GM21529 (cell line): Measurements from ENCODE around the gene SVEP1.
"Not testable (repeated sequence)": the region's sequence is repeated elsewhere in the genome, so short reads cannot be mapped to it uniquely, and the experiment has no call there.

Experiments used
- ATAC-seq: cut with Tn5 transposase; IDR thresholded peaks from one replicate; pipeline ENCODE4 v1.9.1; 2021; ENCODE audit not compliant: unreplicated experiment

SVEP1 gene

DNA sequence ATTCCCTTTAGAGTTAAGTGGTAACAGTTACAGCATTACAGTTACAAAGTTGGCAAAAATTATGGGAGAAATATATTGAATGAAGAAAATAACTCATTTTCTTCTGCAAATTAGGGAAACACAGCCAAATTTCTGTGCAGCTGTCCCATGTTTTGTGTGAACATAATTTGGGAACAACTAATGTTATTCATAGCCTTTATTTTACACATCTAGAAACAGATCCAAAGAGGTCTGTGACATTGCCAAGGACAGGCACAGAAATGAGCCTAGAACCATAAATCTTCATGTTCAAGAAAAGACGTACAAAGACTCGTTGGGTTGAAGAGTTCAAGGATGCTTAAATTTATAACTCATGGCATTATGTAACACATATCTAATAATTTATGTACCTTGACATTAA, 127.8 kb downstream of the SVEP1 start:
- ATAC-seq = no peak

DNA sequence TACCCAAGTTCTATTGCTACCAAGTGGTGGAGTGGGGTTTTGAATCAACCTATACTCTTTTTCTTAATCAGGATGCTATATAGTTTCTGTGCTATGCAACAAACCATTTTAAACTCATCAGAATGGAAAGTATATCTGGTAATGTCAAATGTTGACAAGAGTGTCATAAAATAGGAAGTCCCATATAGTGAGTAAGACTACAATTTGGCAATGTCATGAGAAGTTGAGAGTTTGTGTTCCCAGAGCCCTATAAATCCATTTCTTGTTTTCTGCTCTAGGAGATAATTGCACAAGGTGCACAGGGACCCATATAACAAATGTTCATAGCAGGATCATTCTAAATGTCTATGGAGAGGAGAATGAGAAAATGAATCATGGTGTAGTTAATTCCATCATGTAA, 132.1 kb downstream of the SVEP1 start:
- ATAC-seq = no peak

DNA sequence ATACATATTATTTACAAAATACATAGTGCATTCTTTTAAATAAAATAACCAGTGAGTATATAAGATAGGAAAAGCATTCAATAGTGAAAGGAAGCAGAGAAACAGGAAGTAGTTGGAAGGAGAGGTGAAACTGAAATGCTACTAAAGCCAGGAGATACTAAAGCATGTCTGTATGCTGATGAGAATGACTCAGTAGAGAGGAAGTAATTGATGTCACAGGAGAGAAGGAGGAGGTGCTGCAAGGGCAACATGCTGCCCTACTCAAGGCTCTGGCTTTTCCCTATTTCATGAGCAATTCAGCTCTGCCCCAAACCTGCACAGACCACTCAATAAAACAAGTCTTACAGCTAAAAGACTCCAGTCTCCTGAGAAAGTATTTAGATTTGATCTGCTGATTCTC, 133.4 kb downstream of the SVEP1 start:
- ATAC-seq = no peak

DNA sequence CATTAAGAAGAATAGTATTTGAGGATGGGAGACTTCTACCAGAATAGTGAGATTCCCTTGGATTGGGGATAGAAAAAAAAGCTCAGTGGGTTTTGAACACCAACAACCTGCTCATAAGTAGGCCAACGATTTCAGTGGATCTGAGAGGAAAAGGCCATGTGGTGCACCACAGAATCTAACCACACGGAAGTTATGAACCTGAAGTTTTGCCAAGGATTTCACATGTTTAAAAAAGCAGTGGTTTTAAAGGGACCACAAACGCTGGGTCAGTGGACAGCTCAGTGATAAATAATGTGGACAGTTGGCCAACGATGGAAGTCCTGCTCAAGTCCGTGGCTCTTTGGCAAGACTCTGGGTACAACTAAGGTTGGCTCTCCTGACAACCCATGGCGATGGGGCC, 134.6 kb downstream of the SVEP1 start:
- ATAC-seq = no peak

DNA sequence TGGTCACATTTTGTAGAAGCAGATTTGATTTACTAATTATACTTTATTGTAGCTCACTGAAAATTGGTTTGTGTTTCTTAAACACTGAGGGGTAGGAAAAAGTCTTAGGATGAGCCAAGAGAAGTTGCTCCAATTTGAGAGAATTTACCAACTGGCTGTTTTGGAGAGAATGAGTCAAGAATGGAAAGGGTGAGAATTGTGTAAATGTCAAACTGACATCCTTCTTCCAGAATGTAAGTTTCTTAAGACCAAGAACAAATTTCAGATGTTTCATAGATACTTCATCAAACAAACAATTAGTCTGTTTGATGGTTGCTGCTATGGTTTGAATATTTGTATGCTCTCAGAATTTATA, 135.7 kb downstream of the SVEP1 start:
- no peak for ATAC-seq

DNA sequence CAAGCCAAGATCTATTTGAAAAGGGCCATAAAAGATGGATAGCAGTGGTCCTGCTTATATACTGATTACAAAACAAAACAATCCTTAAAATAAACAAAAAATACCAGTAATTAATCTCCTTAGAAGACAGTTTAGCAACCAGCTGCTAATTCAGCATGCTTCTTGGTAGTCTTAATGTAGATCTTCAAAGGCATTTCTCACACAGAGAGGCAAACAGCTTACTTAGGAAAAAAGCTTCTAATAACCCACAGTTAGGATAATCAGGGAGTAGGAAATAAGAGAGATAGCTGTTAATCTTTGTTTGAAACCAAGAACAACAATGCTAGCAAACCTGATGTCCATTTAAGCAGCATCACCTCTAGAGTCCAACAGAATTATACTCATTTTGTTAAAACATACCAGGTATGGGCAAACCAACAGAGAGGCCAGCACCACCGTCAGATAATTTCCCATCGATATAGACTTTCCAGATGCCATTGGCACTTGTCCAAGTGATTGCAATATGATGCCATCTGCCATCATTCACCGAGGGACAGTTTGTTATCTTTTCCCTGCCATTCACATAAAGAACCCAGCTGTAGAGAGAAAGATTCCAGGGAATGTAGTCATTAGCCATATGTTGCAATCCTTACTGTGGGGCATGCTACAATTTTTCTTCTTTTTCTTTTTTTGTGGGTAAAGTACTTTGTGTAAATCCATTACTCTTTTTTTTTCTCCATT, 136.2 kb downstream of the SVEP1 start:
- ATAC-seq = no peak

DNA sequence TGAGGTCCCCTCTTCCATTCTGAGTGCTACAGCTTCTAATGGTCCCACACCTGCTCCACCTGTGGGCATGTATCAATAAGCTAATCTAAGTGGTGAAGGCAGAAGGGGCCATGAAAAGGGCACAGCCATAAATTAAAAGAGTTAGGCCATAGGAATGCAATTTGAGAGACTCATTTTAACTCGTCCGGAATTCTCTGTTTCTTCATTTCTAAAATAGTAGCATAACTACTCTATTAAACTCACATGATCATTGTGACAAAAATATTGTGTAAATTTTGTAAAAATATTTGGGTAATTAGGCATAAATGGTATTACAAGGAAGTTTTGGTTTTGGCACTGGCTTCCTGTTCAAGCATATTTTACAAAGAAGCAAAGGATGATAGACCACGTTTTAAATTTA, 138.7 kb downstream of the SVEP1 start:
- ATAC-seq = no peak

DNA sequence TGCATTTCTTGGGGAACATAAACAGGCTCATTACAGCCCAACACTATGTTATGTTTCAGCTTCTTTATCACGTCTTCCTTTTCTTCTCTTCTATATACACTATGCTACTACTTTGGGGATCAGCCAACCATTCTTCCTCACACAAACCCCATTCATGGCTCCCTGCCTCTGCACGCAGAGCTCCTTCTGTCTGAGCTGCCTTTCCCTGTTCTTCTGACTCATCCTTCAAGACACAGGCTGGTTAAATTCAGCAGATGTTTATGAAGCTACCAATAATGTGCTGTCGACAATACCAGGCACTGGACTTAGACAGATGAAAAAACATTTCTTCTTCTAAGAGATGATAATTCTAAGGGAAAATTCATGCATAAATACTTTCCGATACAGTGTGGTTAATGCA, 139.4 kb downstream of the SVEP1 start:
- no peak for ATAC-seq

DNA sequence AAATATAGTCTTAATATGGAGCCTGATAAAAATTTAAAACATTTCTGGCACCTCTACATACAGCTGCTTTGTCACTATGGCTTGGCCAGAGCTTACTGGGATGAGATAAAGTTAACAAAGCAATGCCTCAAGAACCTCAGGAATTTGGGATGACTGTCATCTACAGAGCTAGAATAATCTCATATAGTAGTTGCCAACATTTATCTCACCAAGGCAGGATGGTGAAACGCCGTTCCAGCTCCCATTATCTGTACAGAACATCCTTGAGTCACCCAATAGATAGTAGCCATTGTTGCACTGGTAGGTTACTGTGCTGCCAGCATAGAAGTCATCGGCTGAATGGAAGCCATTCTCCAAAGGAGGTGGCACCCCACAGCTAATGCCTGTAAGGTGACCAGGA, 147.3 kb downstream of the SVEP1 start:
- no peak for ATAC-seq

DNA sequence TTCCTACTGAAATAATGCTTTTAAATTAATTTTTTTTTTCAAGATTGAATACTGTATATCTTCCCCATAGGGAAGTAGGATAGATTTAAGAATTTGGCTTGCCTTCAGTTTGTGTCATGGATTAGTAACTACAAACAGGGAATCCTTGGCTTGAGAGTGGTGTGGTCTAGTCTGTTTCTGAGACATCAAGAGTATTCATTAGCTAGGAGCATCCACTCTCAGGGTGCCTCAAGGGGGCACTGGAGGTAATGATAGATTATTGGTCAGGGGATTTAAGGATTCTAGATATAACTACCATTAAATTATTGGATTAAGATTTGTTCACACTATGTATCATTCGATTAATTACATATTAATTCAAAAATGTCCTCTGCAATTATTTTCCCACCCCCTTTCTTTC, 150.1 kb downstream of the SVEP1 start:
- ATAC-seq = no peak

DNA sequence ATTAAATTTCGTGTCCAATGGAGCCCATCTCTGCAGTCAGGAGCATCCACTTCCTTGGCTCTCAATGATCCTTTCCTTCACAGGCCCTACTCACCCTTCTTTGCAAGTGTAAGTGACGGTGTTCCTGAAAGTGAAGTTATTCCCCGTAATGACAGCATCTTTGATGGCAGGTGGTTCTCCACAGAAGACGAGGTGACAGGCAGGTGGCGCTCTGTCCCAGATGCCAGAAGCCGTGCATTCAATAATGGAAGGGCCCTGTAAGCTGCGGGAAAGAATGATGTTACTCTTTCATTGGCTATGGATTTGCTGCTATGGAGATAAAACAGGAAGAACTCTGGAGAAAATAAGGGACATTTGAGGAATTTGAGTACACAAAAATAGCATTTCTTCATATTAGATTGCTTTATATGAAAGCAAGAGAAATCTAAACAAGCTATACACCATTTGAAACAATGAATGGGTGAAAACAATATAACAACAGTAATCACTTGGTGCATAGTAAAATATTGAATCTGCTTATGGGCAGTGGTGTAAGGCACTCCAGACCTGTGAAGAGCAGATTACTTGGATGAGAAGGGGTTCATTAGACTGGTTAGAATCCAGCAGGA, 151.9 kb downstream of the SVEP1 start:
- ATAC-seq = peak; percentile 64

DNA sequence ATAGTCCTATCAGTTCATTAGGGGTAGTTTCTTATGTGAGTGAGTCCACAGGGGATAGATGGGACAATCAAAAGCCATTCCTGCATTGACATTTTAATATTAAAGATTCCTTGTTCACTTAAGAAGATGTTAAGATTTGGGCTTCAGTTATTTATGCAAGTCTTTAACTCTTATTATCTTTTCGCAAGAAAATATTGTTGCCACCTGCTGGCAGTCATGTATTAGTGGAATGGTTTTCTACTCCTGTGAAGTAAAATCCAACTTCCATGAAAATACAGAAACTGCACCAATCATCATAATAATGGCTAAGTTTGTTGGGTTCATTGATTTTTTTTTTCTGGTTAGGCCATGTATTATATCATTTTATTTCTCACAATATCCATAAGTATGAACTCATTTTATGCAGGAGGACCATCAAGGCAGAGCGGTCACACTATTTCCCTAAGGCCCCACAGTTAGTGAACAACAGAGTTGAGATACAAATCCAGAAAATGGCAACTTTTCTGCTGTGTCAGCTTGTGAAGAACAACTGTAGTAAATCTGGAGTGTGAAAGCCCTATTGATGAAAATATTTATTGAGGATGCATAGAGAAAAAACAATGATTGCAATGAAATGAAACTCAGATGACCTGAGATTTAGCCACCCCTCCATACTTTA, 153.4 kb downstream of the SVEP1 start:
- ATAC-seq = no peak

DNA sequence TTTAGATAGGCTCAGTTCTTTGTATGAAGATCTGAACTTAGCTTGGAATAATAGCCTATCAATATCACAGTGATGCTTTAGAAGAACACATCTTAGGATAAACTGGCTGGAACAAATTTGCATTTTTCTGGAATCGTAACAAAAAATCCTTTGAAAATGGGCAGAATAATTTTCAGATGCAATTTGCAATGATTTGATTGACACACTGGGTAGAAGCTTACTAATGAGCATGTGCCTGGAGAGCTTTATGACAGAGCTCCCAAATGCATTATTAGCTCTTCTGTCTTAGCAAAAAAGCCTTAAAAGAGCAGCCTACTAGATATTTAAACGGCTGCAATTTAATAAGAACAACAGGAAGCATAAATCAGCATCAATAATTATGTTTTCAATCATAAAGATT, 165.1 kb downstream of the SVEP1 start:
- ATAC-seq = no peak

DNA sequence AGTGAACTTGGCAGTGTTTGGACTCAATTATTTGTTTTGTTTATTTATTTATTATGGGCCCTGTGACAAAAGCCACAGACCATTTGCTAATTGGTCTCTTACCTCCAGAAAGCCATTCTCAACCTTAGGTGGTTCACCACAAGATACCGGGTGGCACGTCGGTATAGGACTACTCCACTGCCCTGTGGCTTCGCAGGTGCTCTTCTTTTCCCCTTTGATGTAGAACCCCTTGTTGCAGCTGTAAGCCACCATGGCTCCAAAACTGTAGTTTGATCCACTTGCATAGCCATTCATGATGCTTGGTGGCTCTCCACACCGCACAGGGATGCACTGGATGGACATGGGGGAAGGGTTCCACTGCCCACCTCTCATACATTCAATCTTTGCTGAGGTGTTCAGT, 168.6 kb downstream of the SVEP1 start:
- no peak for ATAC-seq

DNA sequence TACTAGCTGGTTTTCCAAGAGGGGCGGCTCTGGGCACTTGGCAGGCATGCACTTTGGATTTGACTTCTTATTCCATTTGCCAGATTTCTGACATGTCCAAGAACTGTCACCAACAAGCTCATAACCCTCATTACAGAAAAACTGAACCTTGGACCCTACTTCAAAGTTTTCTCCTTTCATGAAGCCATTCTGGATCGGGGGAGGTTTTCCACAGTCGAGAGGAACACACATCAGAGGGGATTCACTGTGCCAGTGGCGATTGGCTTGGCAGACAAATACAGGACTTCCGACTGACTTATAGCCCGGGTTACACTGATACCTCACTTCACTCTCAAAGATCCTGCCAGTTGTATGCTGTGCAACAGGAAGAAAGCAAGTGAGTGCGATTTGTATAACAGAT, 170.9 kb downstream of the SVEP1 start:
- no peak for ATAC-seq

DNA sequence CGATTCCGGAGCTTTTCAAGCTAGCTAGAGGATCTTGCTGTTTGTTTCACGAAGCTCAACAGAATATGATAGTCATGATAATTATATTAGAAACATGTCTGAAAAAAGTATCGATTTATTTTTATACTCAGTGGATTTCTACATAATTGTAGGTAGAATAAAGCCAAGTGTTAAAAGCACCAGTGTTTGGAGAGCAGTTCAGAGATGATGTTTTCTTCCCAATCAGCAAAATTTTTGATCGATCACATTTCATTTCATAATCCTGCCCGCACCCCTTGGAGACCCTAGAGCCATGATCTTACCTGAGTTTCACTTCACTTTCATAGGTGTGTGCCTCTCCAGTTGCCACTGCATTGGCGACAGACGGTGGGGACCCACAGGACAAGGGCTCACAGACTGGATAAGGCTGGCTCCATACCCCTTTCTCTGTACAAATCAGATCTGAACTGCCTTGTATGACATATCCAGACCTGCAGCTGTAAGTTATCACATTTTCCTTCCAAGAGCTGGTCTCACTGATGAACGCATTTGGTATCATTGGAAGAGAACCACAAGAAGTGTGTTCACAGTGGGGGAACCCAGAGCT, 173.6 kb downstream of the SVEP1 start:
- no peak for ATAC-seq

DNA sequence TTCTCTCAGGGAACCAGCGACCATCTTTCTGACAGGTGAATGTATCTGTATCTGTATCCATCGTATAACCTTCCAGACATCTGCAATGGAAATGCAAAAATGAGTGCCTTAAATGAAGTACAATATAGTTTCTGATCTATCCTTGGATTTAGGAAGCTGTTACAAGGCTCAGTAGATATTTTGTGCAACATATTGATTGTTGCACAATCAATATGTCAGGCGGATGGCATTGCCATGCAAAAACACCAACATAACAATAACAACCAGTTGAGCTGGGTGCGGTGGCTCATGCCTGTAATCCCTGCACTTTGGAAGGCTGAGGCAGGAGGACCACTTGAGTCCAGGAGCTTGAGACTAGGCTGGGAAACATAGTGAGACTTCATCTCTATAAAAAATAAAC, 175.1 kb downstream of the SVEP1 start:
- ATAC-seq = no peak

DNA sequence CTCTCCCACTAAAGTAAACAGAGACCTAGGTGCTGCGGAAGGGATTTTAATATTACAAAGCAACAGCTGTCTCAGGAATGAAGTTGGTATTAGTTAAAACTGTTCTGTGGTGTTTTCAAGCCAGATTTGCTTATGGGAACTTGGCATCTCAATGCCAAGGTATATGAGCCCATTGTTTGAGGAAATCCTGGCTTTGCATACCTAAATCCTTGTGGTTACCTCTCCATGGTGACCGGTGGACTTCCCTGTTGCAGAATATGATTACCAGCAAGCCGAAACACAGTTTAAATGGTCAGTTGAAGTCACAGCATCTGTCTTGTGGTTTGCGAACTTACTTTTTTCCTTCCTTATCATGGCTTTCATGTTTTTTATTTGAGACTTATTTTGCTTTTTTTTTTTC, 179.6 kb downstream of the SVEP1 start:
- no peak for ATAC-seq

DNA sequence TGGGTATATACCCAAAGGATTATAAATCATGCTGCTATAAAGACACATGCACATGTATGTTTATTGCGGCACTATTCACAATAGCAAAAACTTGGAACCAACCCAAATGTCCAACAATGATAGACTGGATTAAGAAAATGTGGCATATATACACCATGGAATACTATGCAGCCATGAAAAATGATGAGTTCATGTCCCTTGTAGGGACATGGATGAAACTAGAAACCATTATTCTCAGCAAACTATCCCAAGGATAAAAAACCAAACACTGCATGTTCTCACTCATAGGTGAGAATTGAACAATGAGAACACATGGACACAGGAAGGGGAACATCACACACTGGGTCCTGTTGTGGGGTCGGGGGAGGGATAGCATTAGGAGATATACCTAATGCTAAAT, 180.5 kb downstream of the SVEP1 start:
- not testable (repeated sequence) for ATAC-seq

DNA sequence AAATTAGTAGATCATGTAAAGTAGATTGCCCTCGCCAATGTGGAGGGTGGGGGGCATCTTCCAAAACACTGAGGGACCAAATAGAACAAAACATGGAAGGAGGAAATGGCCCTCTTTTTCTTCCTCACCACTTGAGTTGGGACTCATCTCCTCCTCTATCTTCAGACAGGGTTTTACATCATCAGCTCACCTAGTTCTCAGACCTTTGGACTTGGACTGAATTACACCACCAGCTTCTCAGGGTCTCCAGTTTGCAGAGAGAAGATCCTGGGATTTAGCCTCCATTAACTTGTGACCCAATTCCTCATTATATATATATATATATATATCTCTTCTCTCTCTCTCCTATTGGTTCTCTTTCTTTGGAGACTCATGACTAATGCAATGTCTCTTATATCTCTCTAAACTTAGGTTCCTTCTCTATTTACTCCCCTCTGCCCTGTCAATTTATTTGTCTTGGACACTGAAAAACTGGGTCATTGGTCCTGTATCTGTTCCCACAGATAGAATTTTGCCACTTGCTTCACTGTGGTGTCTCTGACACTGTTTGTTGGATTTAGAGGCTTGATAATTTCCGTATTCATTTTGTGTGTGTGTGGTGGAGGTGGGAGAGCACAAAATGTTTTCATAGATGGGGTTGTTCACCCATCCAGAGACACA, 187.6 kb downstream of the SVEP1 start:
- no peak for ATAC-seq

DNA sequence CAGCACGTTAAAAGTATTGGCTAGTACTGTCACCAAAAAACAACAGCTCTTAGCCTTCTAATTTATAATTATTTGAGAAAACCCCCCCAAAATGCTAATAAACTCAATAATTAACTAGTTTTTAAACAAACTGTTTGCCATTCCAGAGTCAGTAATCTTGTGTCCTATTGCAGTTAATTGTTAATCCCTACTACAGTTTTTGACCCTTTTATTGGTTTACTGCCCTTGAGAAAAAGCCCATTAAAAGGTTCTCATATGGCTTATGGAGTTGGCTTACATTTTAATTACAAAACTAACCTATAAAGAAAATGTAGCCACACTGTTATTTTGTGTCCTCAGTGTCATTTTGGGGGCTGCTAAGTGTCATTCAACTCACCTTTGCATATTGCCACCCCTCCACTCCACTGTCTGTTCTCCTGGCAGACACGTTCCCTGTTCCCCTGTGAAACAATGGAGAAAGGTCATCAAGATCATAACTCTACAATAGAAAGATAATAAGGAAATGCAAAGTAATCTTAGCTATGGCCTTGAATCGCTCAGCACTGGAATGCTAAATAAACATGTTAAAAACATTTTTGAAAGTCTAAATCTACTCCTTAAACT, 190.3 kb downstream of the SVEP1 start:
- ATAC-seq = no peak
